ENCODE data around the gene CD27. TPM values are rescaled to one million over a fixed set of nuclear protein-coding genes. Genes with fewer than 3 reads are reported as not detected.

Gene CD27
- polyA plus RNA-seq, result under 1 TPM; 0.84 to 0.98 TPM

DNA sequence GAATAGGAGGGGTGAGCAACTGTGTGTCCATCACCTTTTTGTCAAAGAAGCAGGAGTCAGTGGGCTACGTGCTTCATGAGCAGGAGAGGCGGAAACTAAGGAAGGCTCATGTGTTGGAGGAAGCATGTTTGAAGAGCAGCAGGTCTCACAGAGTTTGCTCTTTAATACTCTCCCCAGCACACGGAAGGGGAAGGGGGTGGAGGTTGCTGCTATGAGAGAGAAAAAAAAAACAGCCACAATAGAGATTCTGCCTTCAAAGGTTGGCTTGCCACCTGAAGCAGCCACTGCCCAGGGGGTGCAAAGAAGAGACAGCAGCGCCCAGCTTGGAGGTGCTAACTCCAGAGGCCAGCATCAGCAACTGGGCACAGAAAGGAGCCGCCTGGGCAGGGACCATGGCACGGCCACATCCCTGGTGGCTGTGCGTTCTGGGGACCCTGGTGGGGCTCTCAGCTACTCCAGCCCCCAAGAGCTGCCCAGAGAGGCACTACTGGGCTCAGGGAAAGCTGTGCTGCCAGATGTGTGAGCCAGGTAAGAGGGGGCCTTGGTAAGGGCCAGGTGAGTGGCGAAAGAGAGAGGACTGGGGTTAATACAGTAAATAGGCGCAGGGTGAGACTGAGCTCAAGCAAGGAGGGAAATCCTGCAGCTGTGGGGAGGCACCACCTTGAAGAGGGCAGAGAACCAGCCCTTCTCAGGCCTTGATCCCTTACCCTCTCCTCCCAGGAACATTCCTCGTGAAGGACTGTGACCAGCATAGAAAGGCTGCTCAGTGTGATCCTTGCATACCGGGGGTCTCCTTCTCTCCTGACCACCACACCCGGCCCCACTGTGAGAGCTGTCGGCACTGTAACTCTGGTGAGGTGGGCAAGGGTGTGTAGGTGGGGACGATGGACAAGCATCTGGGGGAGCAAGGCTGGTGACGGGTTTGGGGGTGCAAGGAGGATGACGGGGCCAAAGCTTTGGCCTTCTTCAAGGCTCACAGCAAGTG is at the start of gene CD27:
CD27 (plus strand) TSS at position 252 of the 985 bp plus-strand sequence; CDS start at position 393, 141 bp downstream.
- H3K4me3 ChIP-seq (ENCODE audit: low read depth in 1 of 2, low read length in 2 of 2), result peak within 1 kb of the TSS; percentile 19 to 20
- H3K27ac ChIP-seq (ENCODE audit: low read depth in 2 of 2, low read length in 1 of 2), result peak within 1 kb of the TSS; percentile 17 to 29
- H3K4me1 ChIP-seq (ENCODE audit: control insufficient read depth in 2 of 2, insufficient read depth in 2 of 2, low read length in 1 of 2), result peaks cover under 1 to 4% of the 10 kb centered on the region in 2 donors
- H3K36me3 ChIP-seq (ENCODE audit: control insufficient read depth in 2 of 2, insufficient read depth in 2 of 2, low read length in 1 of 2), result peaks cover 0 to 4% of the 10 kb centered on the region in 2 donors
- 82 to 87% methylated on average over 16 of the region's 16 CpGs for WGBS, 2 donors
- H3K27me3 ChIP-seq (ENCODE audit: control insufficient read depth in 1 of 2, insufficient read depth in 2 of 2, low read length in 2 of 2), result no peaks in the 10 kb centered on the region
- H3K9me3 ChIP-seq (ENCODE audit: control insufficient read depth in 2 of 2, insufficient read depth in 1 of 2, low read depth in 1 of 2, low read length in 1 of 2), result no peaks in the 10 kb centered on the region

DNA sequence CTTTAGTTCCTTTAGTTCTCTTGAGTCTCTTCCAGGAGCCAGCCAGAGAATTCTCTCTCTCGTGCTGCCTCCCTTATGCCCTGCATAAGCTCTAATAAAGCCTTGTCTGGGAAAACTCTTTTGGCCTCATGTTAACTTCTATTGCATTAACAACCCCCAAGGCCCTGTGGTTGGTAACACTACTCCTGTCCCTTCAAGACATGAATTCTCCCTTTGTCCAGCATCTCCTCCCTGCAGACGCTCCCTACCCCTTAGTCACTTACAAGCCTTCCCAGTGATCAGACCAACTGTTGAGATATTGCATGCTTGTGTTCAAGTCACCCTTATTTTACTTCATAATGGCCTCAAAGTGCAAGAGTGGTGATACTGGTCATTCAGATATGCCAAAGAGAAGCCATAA is 48.7 kb upstream of the CD27 start:
- 86 to 87% methylated on average over 2 of the region's 2 CpGs for WGBS, 2 donors
- H3K9me3 ChIP-seq (ENCODE audit: control insufficient read depth in 2 of 2, insufficient read depth in 1 of 2, low read depth in 1 of 2, low read length in 1 of 2), result no peaks in the 10 kb centered on the region
- H3K4me3 ChIP-seq (ENCODE audit: low read depth in 1 of 2, low read length in 2 of 2), result no peak overlapping the region
- H3K4me1 ChIP-seq (ENCODE audit: control insufficient read depth in 2 of 2, insufficient read depth in 2 of 2, low read length in 1 of 2), result no peaks in the 10 kb centered on the region
- no peaks in the 10 kb centered on the region for H3K27me3 ChIP-seq (ENCODE audit: control insufficient read depth in 1 of 2, insufficient read depth in 2 of 2, low read length in 2 of 2)
- no peak overlapping the region for H3K27ac ChIP-seq (ENCODE audit: low read depth in 2 of 2, low read length in 1 of 2)
- peaks cover 5 to 6% of the 10 kb centered on the region in 2 donors for H3K36me3 ChIP-seq (ENCODE audit: control insufficient read depth in 2 of 2, insufficient read depth in 2 of 2, low read length in 1 of 2)

- WGBS, 2 donors, result 81 to 90% methylated on average over 7 of the region's 7 CpGs
- no peaks in the 10 kb centered on the region for H3K9me3 ChIP-seq (ENCODE audit: control insufficient read depth in 2 of 2, insufficient read depth in 1 of 2, low read depth in 1 of 2, low read length in 1 of 2)
- H3K27me3 ChIP-seq (ENCODE audit: control insufficient read depth in 1 of 2, insufficient read depth in 2 of 2, low read length in 2 of 2), result no peaks in the 10 kb centered on the region
- H3K4me3 ChIP-seq (ENCODE audit: low read depth in 1 of 2, low read length in 2 of 2), result no peak overlapping the region
- no peaks in the 10 kb centered on the region for H3K36me3 ChIP-seq (ENCODE audit: control insufficient read depth in 2 of 2, insufficient read depth in 2 of 2, low read length in 1 of 2)
- no peaks in the 10 kb centered on the region for H3K4me1 ChIP-seq (ENCODE audit: control insufficient read depth in 2 of 2, insufficient read depth in 2 of 2, low read length in 1 of 2)
- no peak overlapping the region for H3K27ac ChIP-seq (ENCODE audit: low read depth in 2 of 2, low read length in 1 of 2)
Observed at GRCh38 chr12:6399884-6400644, 44.7 kb upstream of the CD27 start.

GRCh38 chr12:6404390-6404789 is 40.4 kb upstream of the CD27 start:
- no peak overlapping the region for H3K27ac ChIP-seq (ENCODE audit: low read depth in 2 of 2, low read length in 1 of 2)
- 83 to 90% methylated on average over 5 of the region's 5 CpGs for whole genome bisulfite sequencing, 2 donors
- no peaks in the 10 kb centered on the region for H3K9me3 ChIP-seq (ENCODE audit: control insufficient read depth in 2 of 2, insufficient read depth in 1 of 2, low read depth in 1 of 2, low read length in 1 of 2)
- no peaks in the 10 kb centered on the region for H3K4me1 ChIP-seq (ENCODE audit: control insufficient read depth in 2 of 2, insufficient read depth in 2 of 2, low read length in 1 of 2)
- no peaks in the 10 kb centered on the region for H3K36me3 ChIP-seq (ENCODE audit: control insufficient read depth in 2 of 2, insufficient read depth in 2 of 2, low read length in 1 of 2)
- H3K4me3 ChIP-seq (ENCODE audit: low read depth in 1 of 2, low read length in 2 of 2), result no peak overlapping the region
- H3K27me3 ChIP-seq (ENCODE audit: control insufficient read depth in 1 of 2, insufficient read depth in 2 of 2, low read length in 2 of 2), result no peaks in the 10 kb centered on the region

DNA sequence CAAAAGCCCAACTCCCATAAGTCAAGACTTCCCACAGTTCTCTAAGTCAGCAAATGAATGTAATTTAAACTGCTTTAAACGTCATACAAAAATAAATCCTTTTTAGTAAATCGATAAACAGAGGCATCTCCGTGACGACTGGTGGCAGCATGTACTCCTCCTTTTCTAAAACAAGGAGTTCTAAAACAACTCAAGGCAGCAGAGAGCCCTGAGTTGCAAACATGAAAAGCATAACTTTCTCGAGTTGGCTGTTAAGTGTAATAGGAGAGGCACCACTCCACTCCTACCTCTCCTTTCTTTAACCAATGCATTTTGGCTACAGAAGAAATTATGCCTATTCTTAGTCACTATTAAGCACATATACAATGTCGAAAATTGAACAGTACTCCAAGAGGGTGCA is 38.8 kb upstream of the CD27 start:
- Histone ChIP-seq H3K36me3 (ENCODE audit: control insufficient read depth in 2 of 2, insufficient read depth in 2 of 2, low read length in 1 of 2) (no peaks in the 10 kb centered on the region), H3K9me3 (ENCODE audit: control insufficient read depth in 2 of 2, insufficient read depth in 1 of 2, low read depth in 1 of 2, low read length in 1 of 2) (no peaks in the 10 kb centered on the region), H3K4me3 (ENCODE audit: low read depth in 1 of 2, low read length in 2 of 2) (no peak overlapping the region), H3K4me1 (ENCODE audit: control insufficient read depth in 2 of 2, insufficient read depth in 2 of 2, low read length in 1 of 2) (no peaks in the 10 kb centered on the region), H3K27me3 (ENCODE audit: control insufficient read depth in 1 of 2, insufficient read depth in 2 of 2, low read length in 2 of 2) (no peaks in the 10 kb centered on the region), H3K27ac (ENCODE audit: low read depth in 2 of 2, low read length in 1 of 2) (no peak overlapping the region)
- 69 to 73% methylated on average over 6 of the region's 6 CpGs for WGBS, 2 donors

- Histone ChIP-seq H3K4me1 (ENCODE audit: control insufficient read depth in 2 of 2, insufficient read depth in 2 of 2, low read length in 1 of 2) (no peaks in the 10 kb centered on the region), H3K36me3 (ENCODE audit: control insufficient read depth in 2 of 2, insufficient read depth in 2 of 2, low read length in 1 of 2) (no peaks in the 10 kb centered on the region), H3K27ac (ENCODE audit: low read depth in 2 of 2, low read length in 1 of 2) (no peak overlapping the region), H3K27me3 (ENCODE audit: control insufficient read depth in 1 of 2, insufficient read depth in 2 of 2, low read length in 2 of 2) (no peaks in the 10 kb centered on the region), H3K9me3 (ENCODE audit: control insufficient read depth in 2 of 2, insufficient read depth in 1 of 2, low read depth in 1 of 2, low read length in 1 of 2) (no peaks in the 10 kb centered on the region), H3K4me3 (ENCODE audit: low read depth in 1 of 2, low read length in 2 of 2) (no peak overlapping the region)
- WGBS, 2 donors, result 94% methylated on average over 10 of the region's 10 CpGs
Observed at GRCh38 chr12:6407236-6407954, 37.4 kb upstream of the CD27 start.

DNA sequence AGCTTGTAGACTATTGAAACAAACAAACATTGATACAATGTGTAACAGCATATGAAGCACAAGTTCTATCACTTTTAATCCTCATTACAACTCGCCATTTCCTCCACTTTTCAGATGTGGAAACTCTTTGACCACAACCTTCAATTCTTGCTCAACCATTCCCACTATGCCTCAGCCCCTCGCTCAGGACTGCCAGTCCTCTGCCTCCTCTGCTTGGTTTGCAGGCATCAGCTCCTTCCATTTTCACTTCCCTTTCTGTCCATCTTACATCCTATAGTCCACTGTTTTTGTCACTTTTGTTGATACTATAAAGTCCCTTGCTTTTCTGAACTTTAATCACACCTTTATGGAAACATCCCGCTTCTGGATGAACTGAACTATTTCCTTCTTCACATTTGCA is 28.2 kb upstream of the CD27 start:
- Histone ChIP-seq H3K4me1 (ENCODE audit: control insufficient read depth in 2 of 2, insufficient read depth in 2 of 2, low read length in 1 of 2) (no peaks in the 10 kb centered on the region), H3K9me3 (ENCODE audit: control insufficient read depth in 2 of 2, insufficient read depth in 1 of 2, low read depth in 1 of 2, low read length in 1 of 2) (no peaks in the 10 kb centered on the region), H3K27me3 (ENCODE audit: control insufficient read depth in 1 of 2, insufficient read depth in 2 of 2, low read length in 2 of 2) (no peaks in the 10 kb centered on the region), H3K27ac (ENCODE audit: low read depth in 2 of 2, low read length in 1 of 2) (no peak overlapping the region), H3K36me3 (ENCODE audit: control insufficient read depth in 2 of 2, insufficient read depth in 2 of 2, low read length in 1 of 2) (no peaks in the 10 kb centered on the region), H3K4me3 (ENCODE audit: low read depth in 1 of 2, low read length in 2 of 2) (no peak overlapping the region)
- WGBS, 2 donors, result 83 to 84% methylated on average over 3 of the region's 3 CpGs

- Histone ChIP-seq H3K4me1 (ENCODE audit: control insufficient read depth in 2 of 2, insufficient read depth in 2 of 2, low read length in 1 of 2) (peaks cover 0 to 1% of the 10 kb centered on the region in 2 donors), H3K27ac (ENCODE audit: low read depth in 2 of 2, low read length in 1 of 2) (no peak overlapping the region), H3K27me3 (ENCODE audit: control insufficient read depth in 1 of 2, insufficient read depth in 2 of 2, low read length in 2 of 2) (no peaks in the 10 kb centered on the region), H3K4me3 (ENCODE audit: low read depth in 1 of 2, low read length in 2 of 2) (no peak overlapping the region), H3K9me3 (ENCODE audit: control insufficient read depth in 2 of 2, insufficient read depth in 1 of 2, low read depth in 1 of 2, low read length in 1 of 2) (no peaks in the 10 kb centered on the region), H3K36me3 (ENCODE audit: control insufficient read depth in 2 of 2, insufficient read depth in 2 of 2, low read length in 1 of 2) (no peaks in the 10 kb centered on the region)
- WGBS, 2 donors, result 73 to 79% methylated on average over 6 of the region's 6 CpGs
Observed at GRCh38 chr12:6418796-6419195, 26.0 kb upstream of the CD27 start.

DNA sequence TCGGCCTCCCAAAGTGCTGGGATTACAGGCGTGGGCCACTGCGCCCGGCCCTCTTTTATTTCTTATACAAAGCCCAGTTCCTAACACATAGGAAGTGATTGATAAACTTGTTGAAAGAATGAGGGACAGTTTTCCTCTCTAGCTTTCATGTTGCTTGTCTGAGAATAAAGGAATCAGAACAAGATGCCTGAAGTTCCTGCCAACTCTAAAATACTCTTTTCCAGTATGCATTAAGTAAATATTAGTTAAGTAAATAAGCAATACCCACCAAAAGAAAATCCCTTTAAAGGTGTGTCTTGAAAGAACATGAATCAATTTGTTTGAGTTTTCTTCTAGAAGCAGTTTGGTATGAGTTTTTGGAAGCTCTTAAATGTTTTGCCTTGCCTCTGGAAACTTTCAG is 24.4 kb upstream of the CD27 start:
- Histone ChIP-seq H3K4me1 (ENCODE audit: control insufficient read depth in 2 of 2, insufficient read depth in 2 of 2, low read length in 1 of 2) (peaks cover 0 to 3% of the 10 kb centered on the region in 2 donors), H3K27ac (ENCODE audit: low read depth in 2 of 2, low read length in 1 of 2) (no peak overlapping the region), H3K9me3 (ENCODE audit: control insufficient read depth in 2 of 2, insufficient read depth in 1 of 2, low read depth in 1 of 2, low read length in 1 of 2) (no peaks in the 10 kb centered on the region), H3K4me3 (ENCODE audit: low read depth in 1 of 2, low read length in 2 of 2) (no peak overlapping the region), H3K36me3 (ENCODE audit: control insufficient read depth in 2 of 2, insufficient read depth in 2 of 2, low read length in 1 of 2) (no peaks in the 10 kb centered on the region), H3K27me3 (ENCODE audit: control insufficient read depth in 1 of 2, insufficient read depth in 2 of 2, low read length in 2 of 2) (no peaks in the 10 kb centered on the region)
- 20 to 37% methylated on average over 4 of the region's 4 CpGs for WGBS, 2 donors

Data from esophagus (tissue), 2 donors.